Neural cell (in vitro differentiated cells): ENCODE data around the gene ADPRS. TPM values are rescaled to one million over a fixed set of nuclear protein-coding genes. Genes with fewer than 3 reads are reported as not detected.
A peak's percentile ranks its signal among the peaks of the same experiment; 100 is the strongest.

Experiments
- H2AFZ ChIP-seq: fragments of 200-600, 300-800 bp; sonication (generic), shearing (Covaris generic); 2 replicates; pipeline ENCODE4 v1.6.0; 2014; ENCODE audit warnings: low read depth, mild to moderate bottlenecking, antibody characterized with exemption, low read length, moderate library complexity
- H3F3A ChIP-seq: fragments of 200-600 bp; shearing (Covaris generic); 2 replicates; pipeline ENCODE4 v1.6.1; 2016; ENCODE audit warnings: mild to moderate bottlenecking, moderate library complexity, mixed read lengths, antibody characterized with exemption, low read length; ENCODE audit not compliant: insufficient read depth, poor library complexity, severe bottlenecking
- H3K27ac ChIP-seq: fragments of 200-600, 300-800 bp; sonication (generic), shearing (Covaris generic); 2 replicates; pipeline ENCODE4 v1.5.1; 2014; ENCODE audit warnings: mild to moderate bottlenecking, low read length, moderate library complexity
- H3K27me3 ChIP-seq: fragments of 300-800, 200-600 bp; sonication (generic), shearing (Covaris generic); 2 replicates; pipeline ENCODE4 v1.6.0; 2014; ENCODE audit warnings: mild to moderate bottlenecking, low read depth, low read length, moderate library complexity; ENCODE audit not compliant: insufficient read depth
- H3K36me3 ChIP-seq: fragments of 300-800, 200-600 bp; sonication (generic), shearing (Covaris generic); 2 replicates; pipeline ENCODE4 v1.5.1; 2014; ENCODE audit warnings: mild to moderate bottlenecking, antibody characterized with exemption, low read length, moderate library complexity; ENCODE audit not compliant: insufficient read depth
- H3K4me2 ChIP-seq: fragments of 300-800, 200-600 bp; sonication (generic), shearing (Covaris generic); 2 replicates; pipeline ENCODE4 v1.6.0; 2014; ENCODE audit warnings: mild to moderate bottlenecking, low read length
- H3K4me3 ChIP-seq: fragments of 300-800, 200-600 bp; sonication (generic), shearing (Covaris generic); 2 replicates; pipeline ENCODE4 v1.5.1; 2014; ENCODE audit warnings: mild to moderate bottlenecking, low read length, moderate library complexity
- H3K79me2 ChIP-seq: fragments of 200-600 bp; shearing (Covaris generic); replicated peaks from 2 replicates; pipeline ENCODE4 v1.6.0; 2014; ENCODE audit warnings: mild to moderate bottlenecking, low read length, moderate library complexity; ENCODE audit not compliant: insufficient read depth
- H3K9ac ChIP-seq: fragments of 300-800, 200-600 bp; sonication (generic), shearing (Covaris generic); 2 replicates; pipeline ENCODE4 v1.6.1; 2016; ENCODE audit warnings: mild to moderate bottlenecking, low read length, mixed read lengths
- H3K9me2 ChIP-seq: fragments of 200-600 bp; shearing (Covaris generic); 2 replicates; pipeline ENCODE4 v1.6.1; 2016; ENCODE audit warnings: mild to moderate bottlenecking, low read length, mixed read lengths; ENCODE audit not compliant: insufficient read depth
- H3K9me3 ChIP-seq: fragments of 200-600, 300-800 bp; sonication (generic), shearing (Covaris generic); 2 replicates; pipeline ENCODE4 v1.6.1; 2016; ENCODE audit warnings: mild to moderate bottlenecking, mixed run types, low read length, moderate library complexity, mixed read lengths
- H4K20me1 ChIP-seq: fragments of 200-600 bp; shearing (Covaris generic); 2 replicates; pipeline ENCODE4 v1.6.1; 2016; ENCODE audit warnings: mild to moderate bottlenecking, mixed run types; ENCODE audit not compliant: insufficient read depth
- EP300 ChIP-seq: fragments of 450-650 bp; conservative IDR thresholded peaks from 2 replicates; pipeline ENCODE4 v1.6.1; 2014; ENCODE audit warnings: antibody characterized with exemption, mild to moderate bottlenecking, moderate library complexity; ENCODE audit not compliant: poor library complexity, severe bottlenecking
- EZH2 ChIP-seq: fragments of 200-600, 300-800 bp; shearing (Covaris generic), sonication (generic); IDR thresholded peaks from 2 replicates; pipeline ENCODE4 v1.6.1; 2014; ENCODE audit warnings: antibody characterized with exemption, low read length, borderline replicate concordance, mild to moderate bottlenecking; ENCODE audit not compliant: insufficient read depth, poor library complexity, severe bottlenecking
- MXI1 ChIP-seq: fragments of 450-650 bp; conservative IDR thresholded peaks from 2 replicates; pipeline ENCODE4 v1.6.1; 2014; ENCODE audit warnings: antibody characterized with exemption, mild to moderate bottlenecking; ENCODE audit not compliant: poor library complexity, severe bottlenecking
- POLR2AphosphoS5 ChIP-seq: IDR thresholded peaks from 2 replicates; pipeline ENCODE4 v1.6.1; 2012
- RAD21 ChIP-seq: fragments of 450-650 bp; conservative IDR thresholded peaks from 2 replicates; pipeline ENCODE4 v1.6.1; 2014; ENCODE audit warnings: antibody characterized with exemption, mild to moderate bottlenecking, moderate library complexity
- SMC3 ChIP-seq: fragments of 450-650 bp; conservative IDR thresholded peaks from 2 replicates; pipeline ENCODE4 v1.6.1; 2014; ENCODE audit warnings: antibody characterized with exemption, mild to moderate bottlenecking, moderate library complexity; ENCODE audit not compliant: poor library complexity
- TAF1 ChIP-seq: IDR thresholded peaks from 2 replicates; pipeline ENCODE4 v1.6.1; 2012; ENCODE audit warnings: low read depth
- polyA minus RNA-seq: library from RNA; depleted of rRNA, polyadenylated mRNA; stranded (reverse); fragments of >200 nt; gene quantifications from 2 replicates; pipeline ENCODE4 v1.2.3, GENCODE V29; 2014
- polyA plus RNA-seq: library from polyadenylated mRNA; depleted of rRNA; stranded (reverse); fragments of >200 nt; gene quantifications from 2 replicates; pipeline ENCODE4 v1.2.3, GENCODE V29; 2014
- TF ChIP-seq, protein P1 (sequence below): fragments of 450-650 bp; IDR thresholded peaks from 2 replicates; pipeline ENCODE4 v1.5.1; 2014; ENCODE audit warnings: antibody characterized with exemption, mild to moderate bottlenecking, moderate library complexity; ENCODE audit not compliant: poor library complexity, severe bottlenecking
- TF ChIP-seq, protein P2 (sequence below): IDR thresholded peaks from 2 replicates; pipeline ENCODE4 v1.6.1; 2012; ENCODE audit warnings: borderline replicate concordance

Gene ADPRS, protein sequence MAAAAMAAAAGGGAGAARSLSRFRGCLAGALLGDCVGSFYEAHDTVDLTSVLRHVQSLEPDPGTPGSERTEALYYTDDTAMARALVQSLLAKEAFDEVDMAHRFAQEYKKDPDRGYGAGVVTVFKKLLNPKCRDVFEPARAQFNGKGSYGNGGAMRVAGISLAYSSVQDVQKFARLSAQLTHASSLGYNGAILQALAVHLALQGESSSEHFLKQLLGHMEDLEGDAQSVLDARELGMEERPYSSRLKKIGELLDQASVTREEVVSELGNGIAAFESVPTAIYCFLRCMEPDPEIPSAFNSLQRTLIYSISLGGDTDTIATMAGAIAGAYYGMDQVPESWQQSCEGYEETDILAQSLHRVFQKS
- polyA plus RNA-seq (66.7 and 71.5 TPM in 2 replicates), polyA minus RNA-seq (26.2 and 26.8 TPM in 2 replicates)

DNA sequence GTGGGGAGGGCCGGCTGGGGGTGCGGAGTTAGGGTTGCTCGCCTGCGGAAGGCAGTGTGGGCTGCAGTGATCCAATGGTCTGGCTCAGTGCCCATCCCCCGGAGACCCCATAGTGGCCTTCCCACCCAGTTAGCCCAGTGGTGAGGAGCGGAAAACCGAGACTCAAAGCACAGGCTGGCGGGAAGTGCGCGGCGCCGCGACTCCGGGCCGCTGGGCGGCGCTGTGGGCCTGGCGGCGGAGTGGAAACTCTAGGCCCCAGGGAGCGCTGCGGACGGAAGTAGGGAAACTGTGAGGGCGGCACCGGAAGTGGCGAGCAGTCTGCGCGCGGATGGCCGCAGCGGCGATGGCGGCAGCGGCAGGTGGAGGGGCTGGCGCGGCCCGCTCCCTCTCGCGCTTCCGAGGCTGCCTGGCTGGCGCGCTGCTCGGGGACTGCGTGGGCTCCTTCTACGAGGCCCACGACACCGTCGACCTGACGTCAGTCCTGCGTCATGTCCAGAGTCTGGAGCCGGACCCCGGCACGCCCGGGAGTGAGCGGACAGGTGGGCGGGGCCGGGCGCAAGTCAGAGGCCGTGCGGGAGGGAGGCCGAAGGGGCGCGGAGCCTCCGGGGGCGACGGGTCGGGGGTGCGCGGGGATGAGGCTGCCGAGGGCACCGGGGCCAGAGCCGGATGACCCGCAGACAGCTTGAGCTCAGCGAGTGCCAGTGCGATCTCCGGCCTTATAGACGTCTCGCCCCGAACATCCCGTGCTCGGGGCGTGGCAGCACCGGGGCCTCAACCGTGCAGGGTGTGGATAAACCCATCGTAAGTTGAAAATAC lies at the start of gene ADPRS:
ADPRS (plus strand) TSS at position 316 of the 816 bp plus-strand sequence; CDS start at position 329, 13 bp downstream.
- no peaks in the 10 kb centered on the region for H3K9me3 ChIP-seq
- peak within 1 kb of the TSS; percentile 73 for H3K27ac ChIP-seq
- no peaks in the 10 kb centered on the region for H3F3A ChIP-seq
- H3K79me2 ChIP-seq = peaks cover 16% of the 10 kb centered on the region
- peak; percentile 74 for TF ChIP-seq EP300
- TF ChIP-seq, protein P1, sequence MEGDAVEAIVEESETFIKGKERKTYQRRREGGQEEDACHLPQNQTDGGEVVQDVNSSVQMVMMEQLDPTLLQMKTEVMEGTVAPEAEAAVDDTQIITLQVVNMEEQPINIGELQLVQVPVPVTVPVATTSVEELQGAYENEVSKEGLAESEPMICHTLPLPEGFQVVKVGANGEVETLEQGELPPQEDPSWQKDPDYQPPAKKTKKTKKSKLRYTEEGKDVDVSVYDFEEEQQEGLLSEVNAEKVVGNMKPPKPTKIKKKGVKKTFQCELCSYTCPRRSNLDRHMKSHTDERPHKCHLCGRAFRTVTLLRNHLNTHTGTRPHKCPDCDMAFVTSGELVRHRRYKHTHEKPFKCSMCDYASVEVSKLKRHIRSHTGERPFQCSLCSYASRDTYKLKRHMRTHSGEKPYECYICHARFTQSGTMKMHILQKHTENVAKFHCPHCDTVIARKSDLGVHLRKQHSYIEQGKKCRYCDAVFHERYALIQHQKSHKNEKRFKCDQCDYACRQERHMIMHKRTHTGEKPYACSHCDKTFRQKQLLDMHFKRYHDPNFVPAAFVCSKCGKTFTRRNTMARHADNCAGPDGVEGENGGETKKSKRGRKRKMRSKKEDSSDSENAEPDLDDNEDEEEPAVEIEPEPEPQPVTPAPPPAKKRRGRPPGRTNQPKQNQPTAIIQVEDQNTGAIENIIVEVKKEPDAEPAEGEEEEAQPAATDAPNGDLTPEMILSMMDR = peak; percentile 99
- peak; percentile 62 for TF ChIP-seq TAF1
- TF ChIP-seq, protein P2, sequence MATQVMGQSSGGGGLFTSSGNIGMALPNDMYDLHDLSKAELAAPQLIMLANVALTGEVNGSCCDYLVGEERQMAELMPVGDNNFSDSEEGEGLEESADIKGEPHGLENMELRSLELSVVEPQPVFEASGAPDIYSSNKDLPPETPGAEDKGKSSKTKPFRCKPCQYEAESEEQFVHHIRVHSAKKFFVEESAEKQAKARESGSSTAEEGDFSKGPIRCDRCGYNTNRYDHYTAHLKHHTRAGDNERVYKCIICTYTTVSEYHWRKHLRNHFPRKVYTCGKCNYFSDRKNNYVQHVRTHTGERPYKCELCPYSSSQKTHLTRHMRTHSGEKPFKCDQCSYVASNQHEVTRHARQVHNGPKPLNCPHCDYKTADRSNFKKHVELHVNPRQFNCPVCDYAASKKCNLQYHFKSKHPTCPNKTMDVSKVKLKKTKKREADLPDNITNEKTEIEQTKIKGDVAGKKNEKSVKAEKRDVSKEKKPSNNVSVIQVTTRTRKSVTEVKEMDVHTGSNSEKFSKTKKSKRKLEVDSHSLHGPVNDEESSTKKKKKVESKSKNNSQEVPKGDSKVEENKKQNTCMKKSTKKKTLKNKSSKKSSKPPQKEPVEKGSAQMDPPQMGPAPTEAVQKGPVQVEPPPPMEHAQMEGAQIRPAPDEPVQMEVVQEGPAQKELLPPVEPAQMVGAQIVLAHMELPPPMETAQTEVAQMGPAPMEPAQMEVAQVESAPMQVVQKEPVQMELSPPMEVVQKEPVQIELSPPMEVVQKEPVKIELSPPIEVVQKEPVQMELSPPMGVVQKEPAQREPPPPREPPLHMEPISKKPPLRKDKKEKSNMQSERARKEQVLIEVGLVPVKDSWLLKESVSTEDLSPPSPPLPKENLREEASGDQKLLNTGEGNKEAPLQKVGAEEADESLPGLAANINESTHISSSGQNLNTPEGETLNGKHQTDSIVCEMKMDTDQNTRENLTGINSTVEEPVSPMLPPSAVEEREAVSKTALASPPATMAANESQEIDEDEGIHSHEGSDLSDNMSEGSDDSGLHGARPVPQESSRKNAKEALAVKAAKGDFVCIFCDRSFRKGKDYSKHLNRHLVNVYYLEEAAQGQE = peak; percentile 65
- peak; percentile 98 for TF ChIP-seq POLR2AphosphoS5
- peak; percentile 92 for TF ChIP-seq MXI1
- TF ChIP-seq RAD21 = peak; percentile 38
- TF ChIP-seq EZH2 = no peak
- TF ChIP-seq SMC3 = peak; percentile 65
- H3K27me3 ChIP-seq = no peaks in the 10 kb centered on the region
- H3K9ac ChIP-seq = peak within 1 kb of the TSS; percentile 89
- peak within 1 kb of the TSS; percentile 82 for H3K4me3 ChIP-seq
- no peaks in the 10 kb centered on the region for H3K36me3 ChIP-seq
- H4K20me1 ChIP-seq = no peaks in the 10 kb centered on the region
- peak within 1 kb of the TSS; percentile 74 for H3K4me2 ChIP-seq
- peak within 1 kb of the TSS; percentile 70 for H2AFZ ChIP-seq
- no peaks in the 10 kb centered on the region for H3K9me2 ChIP-seq

DNA sequence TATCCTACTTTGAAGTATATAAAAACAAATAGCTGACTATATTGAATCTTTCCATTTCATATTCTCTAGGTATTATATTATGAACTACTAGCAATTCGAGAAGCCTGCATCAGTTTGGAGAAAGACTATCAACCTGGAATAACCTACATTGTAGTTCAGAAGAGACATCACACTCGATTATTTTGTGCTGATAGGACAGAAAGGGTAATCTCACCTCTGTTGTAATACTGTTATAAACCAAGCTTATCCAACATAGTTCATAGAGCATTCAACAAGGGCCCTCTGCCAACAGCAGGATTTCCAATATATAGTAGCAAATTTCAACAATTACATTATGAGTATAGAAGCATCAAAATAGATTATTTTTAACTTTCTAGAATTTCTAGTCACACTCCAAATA lies 48.5 kb upstream of the ADPRS start:
- Histone ChIP-seq H3K9me3 (no peaks in the 10 kb centered on the region), H3K79me2 (no peaks in the 10 kb centered on the region), H3F3A (no peaks in the 10 kb centered on the region), H3K36me3 (peaks cover 1% of the 10 kb centered on the region), H3K4me2 (no peak overlapping the region), H3K9ac (no peak overlapping the region), H3K27ac (no peak overlapping the region), H3K4me3 (no peak overlapping the region), H3K27me3 (no peaks in the 10 kb centered on the region), H4K20me1 (no peaks in the 10 kb centered on the region), H2AFZ (no peak overlapping the region), H3K9me2 (no peaks in the 10 kb centered on the region)
- TF ChIP-seq, protein P1 = no peak
- TF ChIP-seq POLR2AphosphoS5 = no peak
- TF ChIP-seq RAD21 = no peak
- TF ChIP-seq SMC3 = no peak
- TF ChIP-seq EP300 = no peak
- no peak for TF ChIP-seq EZH2
